ENCODE data around the gene RNGTT. TPM values are rescaled to one million over a fixed set of nuclear protein-coding genes. Genes with fewer than 3 reads are reported as not detected.

RNGTT gene
- total RNA-seq, 1 donor from 2014 or later = 14.6 TPM

- no peak overlapping the region for H3K27ac Mint-ChIP-seq (ENCODE audit: unreplicated experiment)
- H3K9me3 Mint-ChIP-seq (ENCODE audit: unreplicated experiment) = no peaks in the 10 kb centered on the region
- H3K4me1 Mint-ChIP-seq (ENCODE audit: unreplicated experiment) = no peaks in the 10 kb centered on the region
- no peak overlapping the region for H3K4me3 Mint-ChIP-seq (ENCODE audit: unreplicated experiment)
- H3K36me3 Mint-ChIP-seq (ENCODE audit: low read depth, unreplicated experiment) = no peaks in the 10 kb centered on the region
- DNase-seq (ENCODE audit: low spot score) = no peak
- H3K27me3 Mint-ChIP-seq (ENCODE audit: unreplicated experiment) = no peaks in the 10 kb centered on the region
- TF ChIP-seq CTCF (IDR thresholded peaks at IDR 0.05; ENCODE audit: unreplicated experiment) = no peak
Observed at GRCh38 chr6:88695937-88696336, 267.5 kb downstream of the RNGTT start.

DNA sequence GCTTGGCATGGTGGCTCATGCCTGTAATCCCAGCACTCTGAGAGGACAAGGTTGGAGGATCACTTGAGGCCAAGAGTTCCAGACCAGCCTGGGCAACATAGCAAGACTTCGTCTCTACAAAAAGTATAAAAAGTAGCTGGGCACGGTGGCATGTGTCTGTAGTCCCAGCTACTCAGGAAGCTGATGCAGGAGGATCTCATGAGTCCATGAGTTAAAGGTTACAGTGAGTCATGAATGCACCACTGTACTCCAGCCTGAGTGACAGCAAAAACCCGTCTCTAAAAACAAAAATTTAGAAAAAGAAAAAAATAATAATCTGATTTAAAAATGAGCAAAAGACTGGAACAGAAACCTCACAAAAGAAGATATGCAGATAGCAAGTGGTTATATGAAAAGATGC, 279.7 kb downstream of the RNGTT start:
- Mint-ChIP-seq H3K4me3 (ENCODE audit: unreplicated experiment) (no peak overlapping the region), H3K9me3 (ENCODE audit: unreplicated experiment) (no peaks in the 10 kb centered on the region), H3K27ac (ENCODE audit: unreplicated experiment) (no peak overlapping the region), H3K36me3 (ENCODE audit: low read depth, unreplicated experiment) (peaks cover 3% of the 10 kb centered on the region), H3K27me3 (ENCODE audit: unreplicated experiment) (no peaks in the 10 kb centered on the region), H3K4me1 (ENCODE audit: unreplicated experiment) (no peaks in the 10 kb centered on the region)
- TF ChIP-seq CTCF (IDR thresholded peaks at IDR 0.05; ENCODE audit: unreplicated experiment) = no peak
- no peak for DNase-seq (ENCODE audit: low spot score)

DNA sequence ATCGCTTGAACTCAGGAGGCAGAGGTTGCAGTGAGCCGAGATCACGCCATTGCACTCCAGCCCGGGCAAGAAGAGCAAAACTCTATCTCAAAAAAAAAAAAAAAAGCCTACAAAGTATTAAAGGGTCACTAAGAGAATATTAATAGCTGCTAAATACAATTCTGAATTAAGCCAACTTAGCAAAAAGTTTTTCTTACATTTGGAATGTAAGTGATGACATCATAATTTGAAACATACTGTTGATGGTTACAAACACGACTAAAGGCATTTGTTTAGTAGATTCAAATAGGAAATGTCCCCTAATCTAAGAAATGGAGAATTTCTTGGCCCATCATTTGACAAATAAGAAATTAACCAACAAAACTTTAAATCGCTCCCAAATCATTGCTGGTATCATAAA, 282.8 kb downstream of the RNGTT start:
- H3K36me3 Mint-ChIP-seq (ENCODE audit: low read depth, unreplicated experiment) = no peaks in the 10 kb centered on the region
- no peaks in the 10 kb centered on the region for H3K27me3 Mint-ChIP-seq (ENCODE audit: unreplicated experiment)
- H3K27ac Mint-ChIP-seq (ENCODE audit: unreplicated experiment) = no peak overlapping the region
- no peak overlapping the region for H3K4me3 Mint-ChIP-seq (ENCODE audit: unreplicated experiment)
- TF ChIP-seq CTCF (IDR thresholded peaks at IDR 0.05; ENCODE audit: unreplicated experiment) = no peak
- H3K4me1 Mint-ChIP-seq (ENCODE audit: unreplicated experiment) = no peaks in the 10 kb centered on the region
- H3K9me3 Mint-ChIP-seq (ENCODE audit: unreplicated experiment) = no peaks in the 10 kb centered on the region
- DNase-seq (ENCODE audit: low spot score) = no peak

- Mint-ChIP-seq H3K27ac (ENCODE audit: unreplicated experiment) (no peak overlapping the region), H3K36me3 (ENCODE audit: low read depth, unreplicated experiment) (no peaks in the 10 kb centered on the region), H3K4me1 (ENCODE audit: unreplicated experiment) (no peaks in the 10 kb centered on the region), H3K4me3 (ENCODE audit: unreplicated experiment) (no peak overlapping the region), H3K27me3 (ENCODE audit: unreplicated experiment) (no peaks in the 10 kb centered on the region), H3K9me3 (ENCODE audit: unreplicated experiment) (no peaks in the 10 kb centered on the region)
- no peak for DNase-seq (ENCODE audit: low spot score)
- TF ChIP-seq CTCF (IDR thresholded peaks at IDR 0.05; ENCODE audit: unreplicated experiment) = no peak
Observed at GRCh38 chr6:88679841-88680240, 283.6 kb downstream of the RNGTT start.

DNA sequence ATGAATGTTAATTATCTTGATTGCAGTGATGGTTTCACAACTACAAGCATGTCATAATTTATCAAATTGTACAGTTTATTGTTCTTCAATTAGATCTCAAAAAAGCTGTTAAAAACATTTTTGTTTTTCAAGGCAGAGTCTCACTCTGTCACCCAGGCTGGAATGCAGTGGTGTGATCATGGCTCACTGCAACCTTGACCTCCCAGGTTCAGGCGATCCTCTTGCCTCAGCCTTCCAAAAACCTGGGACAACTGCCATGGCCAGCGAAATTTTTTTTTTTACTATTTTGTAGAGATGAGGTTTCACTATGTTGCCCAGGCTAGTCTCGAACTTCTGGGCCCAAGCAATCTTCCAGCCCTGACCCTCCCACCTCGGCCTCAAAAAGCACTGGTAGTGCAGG, 286.1 kb downstream of the RNGTT start:
- TF ChIP-seq CTCF (IDR thresholded peaks at IDR 0.05; ENCODE audit: unreplicated experiment) = no peak
- DNase-seq (ENCODE audit: low spot score) = no peak
- H3K4me1 Mint-ChIP-seq (ENCODE audit: unreplicated experiment) = no peaks in the 10 kb centered on the region
- no peaks in the 10 kb centered on the region for H3K27me3 Mint-ChIP-seq (ENCODE audit: unreplicated experiment)
- H3K36me3 Mint-ChIP-seq (ENCODE audit: low read depth, unreplicated experiment) = no peaks in the 10 kb centered on the region
- H3K27ac Mint-ChIP-seq (ENCODE audit: unreplicated experiment) = no peak overlapping the region
- no peaks in the 10 kb centered on the region for H3K9me3 Mint-ChIP-seq (ENCODE audit: unreplicated experiment)
- no peak overlapping the region for H3K4me3 Mint-ChIP-seq (ENCODE audit: unreplicated experiment)

All from endothelial cell (in vitro differentiated cells).